K562 (cell line): ENCODE results near the gene BNIP5. TPM values are rescaled to one million over a fixed set of nuclear protein-coding genes. Genes with fewer than 3 reads are reported as not detected.

Source experiments
- ATAC-seq: fragments of 200-7000 bp; cut with Tn5 transposase; 3 replicates; pipeline ENCODE4 v1.9.1; 2020; ENCODE audit warnings: moderate library complexity
- BruUV-seq: library from RNA; stranded (reverse); fragments of 400-500 nt; replicated peaks from 2 replicates; lab custom pipeline; 2021; lab: Mats Ljungman, UMichigan
- CTCF ChIA-PET: fragments of 300-600 bp; formaldehyde crosslinking; extraction: SDS; loops from one replicate; lab custom pipeline; 2021; ENCODE audit warnings: low intra/inter-chr PET ratio; lab: Yijun Ruan, JAX
- POLR2A ChIA-PET: fragments of 300-600, 350-650 bp; sonication (Branson Sonifier 250); formaldehyde crosslinking; extraction: SDS; loops from one replicate; lab custom pipeline; 2021; ENCODE audit warnings: antibody characterized with exemption, inconsistent platforms; lab: Yijun Ruan, JAX
- DNase-seq, 4 experiments: peaks; one replicate each; pipeline versions ENCODE4 v3.0.0 to v3.0.0-alpha.2; 2011 to 2018; ENCODE audit warnings: low spot score in 3 of 4, mixed read lengths in 3 of 4; ENCODE audit errors: extremely low read depth in 1 of 4
- FAIRE-seq: peaks from 2 replicates; lab custom pipeline; 2011; peaks lifted over from hg19 to GRCh38; lab: Jason Lieb, UNC
- H2AFZ ChIP-seq: 2 replicates; pipeline ENCODE4 v1.6.0; 2011; ENCODE audit warnings: low read depth, low read length, control low read depth, inconsistent platforms
- H3K27ac ChIP-seq: fragments of 200-600 bp; 3 replicates; pipeline ENCODE4 v1.8.0; 2011; ENCODE audit warnings: low read depth, mild to moderate bottlenecking, control low read depth, inconsistent platforms, low read length, moderate library complexity, mixed read lengths; ENCODE audit errors: extremely low read depth
- H3K27me3 ChIP-seq, 2 experiments: fragments of 300-600 bp in 1 of 2; 2 replicates in 1 of 2; 3 replicates in 1 of 2; pipeline versions ENCODE4 v1.6.0 to v1.8.0; 2011; ENCODE audit warnings: inconsistent platforms in 2 of 2, low read length in 2 of 2, mild to moderate bottlenecking in 1 of 2, mixed read lengths in 1 of 2, moderate library complexity in 1 of 2; ENCODE audit not compliant: control insufficient read depth in 2 of 2, insufficient read depth in 2 of 2
- H3K36me3 ChIP-seq: fragments of 300-600 bp; 3 replicates; pipeline ENCODE4 v1.8.0; 2011; ENCODE audit warnings: mild to moderate bottlenecking, low read length, inconsistent platforms; ENCODE audit not compliant: control insufficient read depth, insufficient read depth
- H3K4me1 ChIP-seq, 2 experiments: fragments of 200-600 bp in 1 of 2; replicated peaks in 1 of 2; 2 replicates in 1 of 2; 3 replicates in 1 of 2; pipeline versions ENCODE4 v1.5.1 to v1.8.0; 2011; ENCODE audit warnings: inconsistent platforms in 2 of 2, low read length in 2 of 2, mild to moderate bottlenecking in 1 of 2, mixed read lengths in 1 of 2, moderate library complexity in 1 of 2; ENCODE audit not compliant: control insufficient read depth in 2 of 2, insufficient read depth in 2 of 2
- H3K4me2 ChIP-seq: 2 replicates; pipeline ENCODE4 v1.6.1; 2011; ENCODE audit warnings: low read length, control low read depth, inconsistent platforms, mixed read lengths; ENCODE audit not compliant: insufficient read depth
- H3K4me3 ChIP-seq: fragments of 200-600 bp; sonication (generic), shearing (Covaris generic); 2 replicates; pipeline ENCODE4 v1.5.1; 2016; ENCODE audit warnings: control low read depth, inconsistent platforms
- H3K79me2 ChIP-seq: fragments of 200-600 bp; 3 replicates; pipeline ENCODE4 v1.8.0; 2011; ENCODE audit warnings: low read length, inconsistent platforms; ENCODE audit not compliant: control insufficient read depth, insufficient read depth
- H3K9ac ChIP-seq, 2 experiments: 2 replicates each; pipeline versions ENCODE4 v1.6.0 to v1.6.1; 2011; ENCODE audit warnings: low read depth in 2 of 2, low read length in 2 of 2, control low read depth in 1 of 2, inconsistent platforms in 1 of 2, mild to moderate bottlenecking in 1 of 2, mixed read lengths in 1 of 2; ENCODE audit not compliant: insufficient read depth in 1 of 2
- H3K9me1 ChIP-seq: one replicate; pipeline ENCODE4 v1.6.0; 2011; ENCODE audit warnings: inconsistent platforms, mild to moderate bottlenecking, low read length, moderate library complexity; ENCODE audit not compliant: control insufficient read depth, insufficient read depth
- H3K9me3 ChIP-seq: replicated peaks from 2 replicates; pipeline ENCODE4 v1.5.1; 2011; ENCODE audit warnings: low read depth, low read length, inconsistent platforms; ENCODE audit not compliant: control insufficient read depth, insufficient read depth
- H4K20me1 ChIP-seq: replicated peaks from 2 replicates; pipeline ENCODE4 v1.6.1; 2011; ENCODE audit warnings: low read length, inconsistent platforms, mixed read lengths; ENCODE audit not compliant: control insufficient read depth, insufficient read depth
- MECOM ChIP-seq: fragments of 250-450 bp; sonication (Bioruptor Pico); IDR thresholded peaks from 2 replicates; pipeline ENCODE4 v1.8.0; 2022; ENCODE audit warnings: inconsistent platforms
- MEIS2 ChIP-seq: fragments of 450-650 bp; IDR thresholded peaks from 2 replicates; pipeline ENCODE4 v1.6.1; 2014; ENCODE audit warnings: mild to moderate bottlenecking; ENCODE audit not compliant: partially characterized antibody
- NCOA1 ChIP-seq: fragments of 450-650 bp; IDR thresholded peaks from 2 replicates; pipeline ENCODE4 v1.6.1; 2016; ENCODE audit warnings: low read depth
- POLR3G ChIP-seq: IDR thresholded peaks from 2 replicates; pipeline ENCODE4 v1.6.1; 2011; ENCODE audit not compliant: insufficient read length, insufficient replicate concordance; ENCODE audit errors: extremely low read depth
- RFX7 ChIP-seq: fragments of 250-450 bp; sonication (Bioruptor Pico); IDR thresholded peaks from 2 replicates; pipeline ENCODE4 v1.5.1; 2021; ENCODE audit warnings: mild to moderate bottlenecking
- SAFB ChIP-seq: fragments of 200-400 bp; formaldehyde crosslinking; IDR thresholded peaks from 2 replicates; pipeline ENCODE4 v1.6.1; 2017; ENCODE audit warnings: low read depth, low read length, borderline replicate concordance
- TRIM24 ChIP-seq, 2 experiments: fragments of 450-650 bp; IDR thresholded peaks; 2 replicates each; pipeline ENCODE4 v1.6.1; 2016
- TRIM25 ChIP-seq: fragments of 450-650 bp; IDR thresholded peaks from 2 replicates; pipeline ENCODE4 v1.7.0; 2016; ENCODE audit warnings: borderline replicate concordance
- ZNF384 ChIP-seq: IDR thresholded peaks from 2 replicates; pipeline ENCODE4 v1.6.1; 2012; ENCODE audit warnings: low read depth, low read length, improper control_type of control experiment
- ZNF668 ChIP-seq: fragments of 250-450 bp; sonication (Bioruptor Pico); IDR thresholded peaks from 2 replicates; pipeline ENCODE4 v1.8.0; 2022; ENCODE audit warnings: mild to moderate bottlenecking, inconsistent platforms
- ZNF695 ChIP-seq: fragments of 450-650 bp; formaldehyde crosslinking; IDR thresholded peaks from 2 replicates; pipeline ENCODE4 v1.4.0; 2020; ENCODE audit warnings: mild to moderate bottlenecking, moderate library complexity
- WGBS: fragments of 100-300 bp; shearing (Covaris generic); methylation state at CpG from one replicate; pipeline ENCODE4 v1.1.6; 2016; ENCODE audit warnings: low coverage, mixed read lengths; ENCODE audit not compliant: insufficient coverage; ENCODE audit errors: missing lambda C conversion rate; 5-methylcytosine and 5-hydroxymethylcytosine counted together
- in situ Hi-C: fragments of 300-500 bp; cut with MboI; formaldehyde crosslinking; loops from 4 replicates; pipeline ENCODE4 v1.15.0; 2018; ENCODE audit warnings: inconsistent platforms, mixed read lengths
- intact Hi-C: fragments of 100-400 bp; cut with micrococcal nuclease; formaldehyde crosslinking; loops from 2 replicates; pipeline ENCODE4 v1.14.2; 2022
- polyA plus RNA-seq, 8 experiments: library from polyadenylated mRNA; depleted of rRNA in 4 of 8; stranded (reverse) in 5 of 8; unstranded in 3 of 8; fragments of >200 nt; fragmentation: Nextera tagmentation in 2 of 8; fragmentation: Illumina TruSeq in 1 of 8; extraction: Ambion mirVana in 2 of 8; extraction: Trizol in 1 of 8; gene quantifications; 2 replicates each; pipeline versions ENCODE4 v1.2.1 to v1.2.3, GENCODE V29; 2011 to 2014; ENCODE audit warnings: inconsistent platforms in 1 of 8, missing spikeins in 1 of 8
- total RNA-seq, 7 experiments: library from RNA; depleted of rRNA in 6 of 7; stranded (reverse); fragments of >200 nt in 6 of 7; fragmentation: Illumina TruSeq in 2 of 7; extraction: Trizol in 2 of 7; gene quantifications; 2 replicates each; pipeline versions ENCODE4 v1.2.1 to v1.2.3, GENCODE V29; 2011 to 2021; ENCODE audit warnings: low replicate concordance in 1 of 7

Gene BNIP5
- total and polyA plus RNA-seq, 9 of the 15 experiments (the other 6 are each of a cell fraction or from before 2014, with no cell fraction given), result not detected

- H4K20me1 ChIP-seq, result no peaks in the 10 kb centered on the region; the same call in 1 of the 2 replicates
- TF ChIP-seq ZNF695, result no peak
- TF ChIP-seq ZNF668 (CRISPR knock-in tag), result no peak
- no peak for TF ChIP-seq NCOA1
- no peak for TF ChIP-seq MECOM (CRISPR knock-in tag)
- no peak for TF ChIP-seq RFX7 (CRISPR knock-in tag)
- TF ChIP-seq POLR3G, result no peak
- TF ChIP-seq MEIS2, result no peak
- TF ChIP-seq TRIM25, result no peak
- no peak for TF ChIP-seq ZNF384
- TF ChIP-seq SAFB, result no peak
- no peak for TF ChIP-seq TRIM24 (IDR thresholded peaks at IDR 0.05)
- no peak for FAIRE-seq
- H3K27me3 ChIP-seq, result peaks cover 44 to 80% of the 10 kb centered on the region in 2 experiments
- H3K9ac ChIP-seq, result no peak overlapping the region
- H3K36me3 ChIP-seq, result no peaks in the 10 kb centered on the region
- DNase-seq, result no peak
- H3K4me1 ChIP-seq, result peaks cover 0 to 4% of the 10 kb centered on the region in 2 experiments; a peak in 2 of 5 replicates
- ChIA-PET CTCF (no interaction called here), POLR2A (no interaction called here)
- H3K9me1 ChIP-seq, result no peaks in the 10 kb centered on the region
- no peak overlapping the region for H3K27ac ChIP-seq
- H3K4me2 ChIP-seq, result no peak overlapping the region
- no peaks in the 10 kb centered on the region for H3K9me3 ChIP-seq
- no peak overlapping the region for H2AFZ ChIP-seq
- ATAC-seq, result no peak
- no peaks in the 10 kb centered on the region for H3K79me2 ChIP-seq
- WGBS, result 0% methylated on average over 8 of the region's 8 CpGs
- intact Hi-C loops, result no loop called here
- H3K4me3 ChIP-seq, result no peak overlapping the region
- in situ Hi-C loops, result no loop called here
- BruUV-seq, result no TSS peak
Measured at GRCh38 chr6:36376742-36377141, 40.1 kb upstream of the BNIP5 start.
